NCI-H345 treated with DMSO at 0.1 percent for 48 hours (cell line): ENCODE measurements around the gene GPR153.

Experiments
- DNase-seq: peaks from one replicate; lab custom pipeline; 2025; ENCODE audit not compliant: unreplicated experiment; lab: John Stamatoyannopoulos, UW

GPR153 gene

DNA sequence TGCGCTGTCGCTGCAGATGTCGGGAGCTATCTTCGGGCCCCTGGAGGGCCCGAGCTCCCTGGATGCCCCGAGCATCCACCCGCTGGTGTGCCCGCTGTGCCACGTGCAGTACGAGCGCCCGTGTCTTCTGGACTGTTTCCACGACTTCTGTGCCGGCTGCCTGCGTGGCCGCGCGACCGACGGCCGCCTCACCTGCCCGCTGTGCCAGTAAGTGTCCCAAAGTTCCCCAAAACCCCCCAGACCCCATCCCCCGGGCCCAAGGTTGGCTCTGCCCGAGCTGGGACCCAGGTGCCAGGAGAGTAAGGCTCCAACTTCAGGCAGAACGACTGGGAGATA is 54.4 kb downstream of the GPR153 start:
- DNase-seq = no peak

DNA sequence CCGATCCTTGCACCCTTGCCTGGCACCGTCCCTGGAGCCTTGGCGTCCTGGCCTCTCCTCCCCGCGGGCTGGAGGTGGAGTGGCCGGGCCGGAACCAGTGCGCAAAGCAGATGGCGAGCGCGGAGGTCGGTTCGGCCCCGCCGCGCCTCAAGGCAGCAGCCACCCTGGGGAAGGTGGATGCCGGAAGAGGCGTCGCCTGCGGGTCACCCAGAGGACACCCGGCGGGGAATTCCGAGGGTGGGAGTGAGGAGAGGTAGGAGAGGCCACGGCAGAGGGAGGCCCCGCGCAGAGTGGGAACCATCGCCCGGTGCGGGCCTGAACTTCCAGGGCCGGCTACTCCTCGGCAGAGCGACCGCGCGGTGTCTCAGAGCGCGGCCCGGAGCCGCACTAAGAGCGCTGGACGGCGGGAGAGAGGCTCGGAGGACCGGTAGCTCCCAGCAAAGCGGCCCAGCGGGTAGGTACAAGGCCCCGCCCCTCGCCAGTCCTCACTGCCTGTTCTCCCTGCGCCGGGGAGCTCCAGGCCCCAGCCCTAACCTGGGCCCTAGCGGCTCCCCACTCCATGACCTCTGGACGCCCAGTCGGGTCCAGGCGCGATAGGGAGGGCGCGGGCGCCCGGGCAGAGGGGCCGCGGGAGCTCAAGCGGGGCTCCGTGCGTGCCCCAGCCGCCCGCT is 54.9 kb downstream of the GPR153 start, which contains the start of gene RNF207:
Gene RNF207, plus strand, starts transcription at position 271 of the 671 bp plus-strand sequence. CDS start 417 bp downstream, outside the sequence.
- DNase-seq = peak; percentile 21

DNA sequence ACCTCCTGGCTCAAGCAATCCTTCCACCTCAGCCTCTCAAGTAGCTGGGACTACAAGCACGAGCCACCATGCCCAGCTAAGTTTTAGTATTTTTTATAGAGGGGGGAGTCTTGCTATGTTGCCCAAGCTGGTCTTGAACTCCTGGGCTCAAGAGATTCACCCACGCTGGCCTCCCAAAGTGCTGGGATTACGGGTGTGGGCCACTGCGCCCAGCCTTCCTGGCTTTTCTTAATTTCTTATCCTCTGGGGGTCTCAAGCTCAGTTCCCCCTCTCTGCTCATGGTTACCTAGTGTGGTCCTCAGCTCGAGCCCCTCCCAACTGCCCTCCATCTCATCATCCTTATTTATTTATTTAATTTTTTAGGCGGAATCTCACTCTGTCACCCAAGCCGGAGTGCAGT is 58.6 kb downstream of the GPR153 start:
- no peak for DNase-seq

DNA sequence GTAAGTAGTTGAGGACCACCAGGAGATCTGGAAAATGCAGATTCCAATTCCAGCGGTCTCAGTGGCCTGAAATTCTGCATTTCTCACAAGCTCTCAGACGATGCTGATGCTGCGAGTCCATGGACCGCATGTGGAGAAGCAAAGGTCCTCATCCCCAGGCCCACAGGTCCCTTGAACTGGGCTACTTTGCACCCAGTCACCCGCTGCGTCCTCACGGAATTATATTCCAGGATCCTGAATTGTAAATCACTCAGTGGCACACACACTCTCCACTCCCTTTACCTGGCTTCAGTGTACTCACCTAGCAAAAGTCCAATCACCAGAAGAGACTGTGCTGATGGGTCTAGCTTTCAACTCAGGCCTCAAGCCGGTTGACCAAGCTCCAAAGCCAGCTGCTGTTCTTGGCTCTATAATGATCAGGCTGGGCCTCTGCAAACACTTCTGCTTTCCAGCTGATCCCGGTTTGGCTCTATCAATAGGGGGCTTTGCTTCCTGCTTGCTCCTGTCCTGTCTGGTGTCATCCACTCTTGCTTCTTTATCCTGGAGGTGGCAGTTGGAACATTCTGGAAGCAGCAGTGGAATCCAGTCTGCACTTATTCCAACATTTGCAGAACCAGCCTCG is 60.6 kb downstream of the GPR153 start:
- DNase-seq = no peak

DNA sequence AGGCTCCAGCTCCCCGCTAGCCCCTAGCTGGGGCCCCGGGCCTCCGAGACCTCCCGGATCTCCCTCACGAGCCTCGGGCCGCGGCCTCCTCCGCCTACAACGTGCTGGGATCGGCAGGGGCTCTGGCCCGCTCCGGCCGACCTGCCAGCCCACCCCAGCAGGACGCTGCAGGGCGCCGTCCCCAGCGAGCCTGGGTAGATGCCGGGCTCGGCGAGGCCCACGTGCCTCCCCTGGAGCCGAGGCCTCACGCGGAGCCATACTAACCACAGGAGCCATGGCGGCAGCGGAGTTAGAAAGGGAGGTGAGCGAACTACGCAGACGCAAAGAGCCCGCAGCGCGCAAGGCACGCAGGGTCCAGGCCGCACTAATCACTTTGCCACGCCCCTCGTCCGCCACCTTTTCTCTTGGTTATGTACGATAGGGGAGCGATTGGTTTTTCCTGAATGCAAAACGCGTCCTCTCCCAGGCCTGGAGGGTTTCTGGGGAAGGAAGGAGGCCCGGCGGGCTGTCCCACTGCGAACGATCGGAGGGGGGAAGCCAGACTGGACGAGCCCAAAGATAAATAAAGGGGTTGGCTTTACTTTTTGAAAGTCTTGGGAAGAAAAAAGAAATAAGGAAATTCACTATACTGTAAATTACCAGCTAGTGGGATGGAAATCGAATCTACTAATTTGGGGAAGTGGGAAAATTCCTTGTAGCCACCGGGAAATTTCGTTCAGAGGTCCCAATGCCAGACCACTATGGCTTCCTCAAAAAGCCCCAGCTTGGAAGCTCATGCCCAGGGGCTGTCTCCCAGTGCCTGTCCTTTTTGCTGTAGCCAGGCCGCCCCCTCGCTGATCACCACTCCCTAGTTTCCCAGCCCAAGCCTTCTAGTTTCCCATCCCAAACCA is 61.4 kb downstream of the GPR153 start, which contains the start of gene RPL22:
Gene RPL22, minus strand, starts transcription at position 298 of the 890 bp plus-strand sequence. Its CDS starts 22 bp downstream, at position 276.
- DNase-seq = peak; percentile 97

DNA sequence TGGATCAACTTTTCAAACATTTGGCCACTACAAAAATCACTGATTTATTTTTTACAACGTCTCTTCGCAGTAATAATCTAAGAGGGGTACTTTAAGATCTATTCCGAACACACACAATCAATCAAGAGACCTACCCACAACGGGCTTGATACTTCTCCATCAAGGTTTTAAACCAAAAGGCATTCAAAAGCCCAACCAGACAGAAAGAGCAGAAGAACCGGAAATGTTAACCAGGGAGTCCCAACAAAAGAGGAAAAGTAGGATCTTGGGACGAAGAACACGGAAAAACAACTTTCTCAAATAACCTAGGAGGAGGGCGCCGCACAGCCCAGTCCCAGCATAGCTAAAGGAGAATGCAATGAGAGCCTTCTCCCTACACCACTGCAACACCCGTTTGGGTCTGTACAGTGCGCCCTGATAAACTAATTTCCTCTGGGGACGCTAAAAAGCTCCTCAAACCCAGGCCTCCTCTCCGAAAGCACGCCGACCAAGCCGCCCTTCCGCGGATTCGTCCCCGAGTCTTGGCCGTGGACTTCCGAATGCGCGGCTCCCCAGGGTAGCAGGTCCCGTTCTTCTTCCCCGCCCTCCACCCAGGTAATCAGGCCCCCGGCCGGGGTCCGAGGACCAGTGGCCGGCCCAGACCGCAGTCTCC is 62.1 kb downstream of the GPR153 start:
- no peak for DNase-seq

DNA sequence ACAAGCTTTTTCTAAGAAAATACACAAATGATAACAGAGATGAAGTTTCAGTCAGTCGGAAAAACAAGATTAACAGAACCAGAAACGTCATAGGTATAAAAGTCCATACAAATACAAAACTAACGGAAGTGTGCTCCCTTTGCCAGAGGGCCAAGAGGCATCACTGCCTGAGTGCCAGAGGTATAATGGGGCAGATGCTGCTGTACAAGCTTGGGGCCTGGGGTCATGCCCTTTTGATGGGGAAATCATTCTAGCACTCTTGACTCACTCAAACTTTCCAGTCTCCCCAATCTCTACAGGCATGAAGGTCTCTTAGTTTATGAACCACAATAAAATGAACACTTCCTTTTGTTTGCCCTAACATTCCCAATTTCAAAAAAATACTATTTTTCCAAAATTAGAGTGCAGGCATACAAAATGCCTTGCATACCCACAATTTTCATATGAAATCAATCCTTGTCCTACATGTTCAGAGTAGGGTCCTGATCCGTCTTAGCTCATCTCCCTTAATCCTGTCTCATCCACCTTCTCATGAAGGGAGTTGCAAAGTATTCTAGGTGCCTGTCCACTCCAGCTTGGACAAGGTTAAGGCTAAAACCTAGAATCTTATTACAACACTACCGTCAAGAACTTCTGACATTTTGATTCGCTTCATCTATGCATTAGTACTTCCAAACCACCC is 63.0 kb downstream of the GPR153 start:
- no peak for DNase-seq
